Smooth muscle cell (in vitro differentiated cells): ENCODE data around the gene BCAM. TPM values are rescaled to one million over a fixed set of nuclear protein-coding genes. Genes with fewer than 3 reads are reported as not detected.
"Not testable (repeated sequence)": the region's sequence is repeated elsewhere in the genome, so short reads cannot be mapped to it uniquely, and the experiment has no call there.

ENCODE experiments used
- DNase-seq: peaks from one replicate; lab custom pipeline; 2025; ENCODE audit not compliant: unreplicated experiment; lab: John Stamatoyannopoulos, UW
- H2AFZ ChIP-seq: fragments of 200-600 bp; sonication (generic); 2 replicates; pipeline ENCODE4 v1.6.0; 2016; ENCODE audit warnings: antibody characterized with exemption, low read depth, mild to moderate bottlenecking
- H3F3A ChIP-seq: fragments of 200-600 bp; sonication (generic); 2 replicates; pipeline ENCODE4 v1.6.0; 2017; ENCODE audit warnings: antibody characterized with exemption, low read depth
- H3K27ac ChIP-seq: fragments of 200-600 bp; sonication (generic); 2 replicates; pipeline ENCODE4 v1.5.1; 2016; ENCODE audit warnings: low read depth, mild to moderate bottlenecking
- H3K27me3 ChIP-seq: fragments of 200-600 bp; sonication (generic); 2 replicates; pipeline ENCODE4 v1.6.1; 2016; ENCODE audit warnings: low read depth, mild to moderate bottlenecking
- H3K36me3 ChIP-seq: fragments of 200-600 bp; sonication (generic); 2 replicates; pipeline ENCODE4 v1.5.1; 2016; ENCODE audit warnings: low read depth
- H3K4me1 ChIP-seq: fragments of 200-600 bp; sonication (generic); 2 replicates; pipeline ENCODE4 v1.5.1; 2016; ENCODE audit warnings: low read depth
- H3K4me2 ChIP-seq: fragments of 200-600 bp; sonication (generic); 2 replicates; pipeline ENCODE4 v1.6.0; 2016; ENCODE audit warnings: mild to moderate bottlenecking
- H3K4me3 ChIP-seq: fragments of 200-600 bp; sonication (generic); 2 replicates; pipeline ENCODE4 v1.5.1; 2016; ENCODE audit warnings: mild to moderate bottlenecking
- H3K79me2 ChIP-seq: fragments of 200-600 bp; sonication (generic); 2 replicates; pipeline ENCODE4 v1.6.0; 2016; ENCODE audit warnings: low read depth, mild to moderate bottlenecking
- H3K9ac ChIP-seq: fragments of 200-600 bp; sonication (generic); 2 replicates; pipeline ENCODE4 v1.6.0; 2016; ENCODE audit warnings: low read depth
- H3K9me3 ChIP-seq: fragments of 200-600 bp; sonication (generic); replicated peaks from 2 replicates; pipeline ENCODE4 v1.5.1; 2016; ENCODE audit warnings: low read depth
- H4K20me1 ChIP-seq: fragments of 200-600 bp; sonication (generic); 2 replicates; pipeline ENCODE4 v1.6.0; 2016; ENCODE audit warnings: low read depth
- CTCF ChIP-seq: fragments of 200-600 bp; sonication (generic); IDR thresholded peaks from 2 replicates; pipeline ENCODE4 v1.5.1; 2017; ENCODE audit warnings: borderline replicate concordance, mild to moderate bottlenecking, antibody characterized with exemption; ENCODE audit not compliant: insufficient read depth, poor library complexity, severe bottlenecking
- WGBS: methylation state at CpG from one replicate; pipeline ENCODE4 v1.1.7; 2016; ENCODE audit warnings: low lambda C conversion rate; 5-methylcytosine and 5-hydroxymethylcytosine counted together
- polyA plus RNA-seq: library from polyadenylated mRNA; unstranded; fragments of >200 nt; fragmentation: Nextera tagmentation; extraction: Ambion mirVana; gene quantifications from 2 replicates; pipeline ENCODE4 v1.2.1, GENCODE V29; 2016
- total RNA-seq: library from RNA; depleted of rRNA; stranded (reverse); fragments of >200 nt; gene quantifications from 2 replicates; pipeline ENCODE4 v1.2.3, GENCODE V29; 2014

Gene BCAM
- total and polyA plus RNA-seq, 2 experiments from 2014 or later = 1.5 to 5.0 TPM

- Histone ChIP-seq H3K36me3 (no peaks in the 10 kb centered on the region), H2AFZ (no peak overlapping the region), H3K4me2 (no peak overlapping the region), H3K27me3 (no peaks in the 10 kb centered on the region), H3F3A (no peaks in the 10 kb centered on the region), H3K4me1 (no peaks in the 10 kb centered on the region), H3K9ac (no peak overlapping the region), H3K4me3 (no peak overlapping the region), H3K79me2 (no peaks in the 10 kb centered on the region), H3K9me3 (no peaks in the 10 kb centered on the region), H3K27ac (no peak overlapping the region), H4K20me1 (no peaks in the 10 kb centered on the region)
- 94% methylated on average over 3 of the region's 3 CpGs for WGBS
- no peak for DNase-seq
- no peak for TF ChIP-seq CTCF
These were observed 43.0 kb upstream of the BCAM start for GRCh38 chr19:44765949-44766335.

- H2AFZ ChIP-seq = no peak overlapping the region
- no peaks in the 10 kb centered on the region for H3K27me3 ChIP-seq
- no peaks in the 10 kb centered on the region for H3K4me1 ChIP-seq
- 91% methylated on average over 11 of the region's 11 CpGs for WGBS
- H3K9ac ChIP-seq = no peak overlapping the region
- DNase-seq = no peak
- H3K4me2 ChIP-seq = no peak overlapping the region
- no peak overlapping the region for H3K4me3 ChIP-seq
- TF ChIP-seq CTCF = no peak
- no peaks in the 10 kb centered on the region for H3K36me3 ChIP-seq
- no peaks in the 10 kb centered on the region for H3K79me2 ChIP-seq
- H3F3A ChIP-seq = no peaks in the 10 kb centered on the region
- H3K27ac ChIP-seq = no peak overlapping the region
- no peaks in the 10 kb centered on the region for H4K20me1 ChIP-seq
- H3K9me3 ChIP-seq = no peaks in the 10 kb centered on the region
These were observed 41.4 kb upstream of the BCAM start for GRCh38 chr19:44767295-44768180.

GRCh38 chr19:44770550-44771257, 38.2 kb upstream of the BCAM start:
- Histone ChIP-seq H3F3A (no peaks in the 10 kb centered on the region), H3K9me3 (no peaks in the 10 kb centered on the region), H3K36me3 (no peaks in the 10 kb centered on the region), H4K20me1 (no peaks in the 10 kb centered on the region), H3K27me3 (no peaks in the 10 kb centered on the region), H3K4me1 (no peaks in the 10 kb centered on the region), H3K27ac (no peak overlapping the region), H2AFZ (peak overlapping the region; percentile 77), H3K4me3 (no peak overlapping the region), H3K4me2 (peak overlapping the region; percentile 27), H3K9ac (no peak overlapping the region), H3K79me2 (no peaks in the 10 kb centered on the region)
- TF ChIP-seq CTCF = peak; percentile 88
- WGBS = 18% methylated on average over 15 of the region's 15 CpGs
- DNase-seq = peak; percentile 70

- H3K9me3 ChIP-seq, H4K20me1 ChIP-seq, H3K27me3 ChIP-seq, H3F3A ChIP-seq, H3K27ac ChIP-seq, H3K36me3 ChIP-seq, H3K4me1 ChIP-seq, H3K4me3 ChIP-seq, H2AFZ ChIP-seq, DNase-seq, H3K4me2 ChIP-seq, H3K79me2 ChIP-seq, H3K9ac ChIP-seq: not testable (repeated sequence)
- 85% methylated on average over 18 of the region's 18 CpGs for WGBS
These were observed 36.8 kb upstream of the BCAM start for GRCh38 chr19:44772144-44772543.
